PFSK-1 (cell line): Measurements from ENCODE around the gene RIC3.

Experiments
- FOXP2 ChIP-seq: optimal IDR thresholded peaks from 2 replicates; pipeline ENCODE3; 2011; ENCODE audit warnings: borderline replicate concordance, control low read depth, inconsistent platforms; ENCODE audit not compliant: insufficient read depth; ENCODE audit errors: extremely low read length, extremely low read depth
- POLR2AphosphoS5 ChIP-seq: IDR thresholded peaks from 2 replicates; pipeline ENCODE4 v1.6.1; 2012; ENCODE audit warnings: low read depth, mild to moderate bottlenecking, control low read depth, low read length, moderate library complexity
- SIN3A ChIP-seq: IDR thresholded peaks from 2 replicates; pipeline ENCODE4 v1.6.1; 2012; ENCODE audit warnings: mild to moderate bottlenecking, low read length, moderate library complexity, borderline replicate concordance; ENCODE audit not compliant: insufficient read depth
- TAF1 ChIP-seq: IDR thresholded peaks from 2 replicates; pipeline ENCODE4 v1.6.1; 2012; ENCODE audit warnings: low read length, control low read depth, borderline replicate concordance; ENCODE audit not compliant: insufficient read depth
- TF ChIP-seq, protein P1 (sequence below), 2 experiments: IDR thresholded peaks; 2 replicates each; pipeline versions ENCODE4 v1.6.1 to v1.8.0; 2011 to 2012; ENCODE audit warnings: low read depth in 2 of 2, low read length in 2 of 2, control low read depth in 1 of 2, inconsistent platforms in 1 of 2, mild to moderate bottlenecking in 1 of 2, moderate library complexity in 1 of 2; ENCODE audit not compliant: insufficient read depth in 1 of 2

RIC3 gene

DNA sequence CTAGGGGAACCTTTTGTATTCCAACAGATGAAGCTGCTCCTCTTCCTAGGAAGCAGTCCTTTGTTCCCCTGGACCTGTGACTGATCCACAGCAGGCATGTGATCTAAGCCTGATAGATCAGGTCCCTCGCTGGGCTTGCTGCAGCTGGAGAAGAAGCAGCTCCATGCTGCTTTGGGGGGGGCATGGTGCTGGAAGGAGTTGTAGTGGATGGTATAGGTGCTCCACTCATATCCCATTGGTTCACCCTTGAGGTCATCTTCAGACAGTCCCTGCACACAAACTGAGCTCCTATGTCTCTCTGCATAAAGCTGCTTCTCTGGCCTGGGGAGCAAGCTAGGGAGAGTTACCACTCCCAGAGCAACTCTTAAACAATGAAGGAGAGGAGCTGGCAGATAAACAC lies 9.5 kb upstream of the RIC3 start:
- TF ChIP-seq TAF1 = no peak
- TF ChIP-seq, protein P1, sequence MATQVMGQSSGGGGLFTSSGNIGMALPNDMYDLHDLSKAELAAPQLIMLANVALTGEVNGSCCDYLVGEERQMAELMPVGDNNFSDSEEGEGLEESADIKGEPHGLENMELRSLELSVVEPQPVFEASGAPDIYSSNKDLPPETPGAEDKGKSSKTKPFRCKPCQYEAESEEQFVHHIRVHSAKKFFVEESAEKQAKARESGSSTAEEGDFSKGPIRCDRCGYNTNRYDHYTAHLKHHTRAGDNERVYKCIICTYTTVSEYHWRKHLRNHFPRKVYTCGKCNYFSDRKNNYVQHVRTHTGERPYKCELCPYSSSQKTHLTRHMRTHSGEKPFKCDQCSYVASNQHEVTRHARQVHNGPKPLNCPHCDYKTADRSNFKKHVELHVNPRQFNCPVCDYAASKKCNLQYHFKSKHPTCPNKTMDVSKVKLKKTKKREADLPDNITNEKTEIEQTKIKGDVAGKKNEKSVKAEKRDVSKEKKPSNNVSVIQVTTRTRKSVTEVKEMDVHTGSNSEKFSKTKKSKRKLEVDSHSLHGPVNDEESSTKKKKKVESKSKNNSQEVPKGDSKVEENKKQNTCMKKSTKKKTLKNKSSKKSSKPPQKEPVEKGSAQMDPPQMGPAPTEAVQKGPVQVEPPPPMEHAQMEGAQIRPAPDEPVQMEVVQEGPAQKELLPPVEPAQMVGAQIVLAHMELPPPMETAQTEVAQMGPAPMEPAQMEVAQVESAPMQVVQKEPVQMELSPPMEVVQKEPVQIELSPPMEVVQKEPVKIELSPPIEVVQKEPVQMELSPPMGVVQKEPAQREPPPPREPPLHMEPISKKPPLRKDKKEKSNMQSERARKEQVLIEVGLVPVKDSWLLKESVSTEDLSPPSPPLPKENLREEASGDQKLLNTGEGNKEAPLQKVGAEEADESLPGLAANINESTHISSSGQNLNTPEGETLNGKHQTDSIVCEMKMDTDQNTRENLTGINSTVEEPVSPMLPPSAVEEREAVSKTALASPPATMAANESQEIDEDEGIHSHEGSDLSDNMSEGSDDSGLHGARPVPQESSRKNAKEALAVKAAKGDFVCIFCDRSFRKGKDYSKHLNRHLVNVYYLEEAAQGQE (IDR thresholded peaks at IDR 0.05; ENCODE audit: insufficient read depth in 1 of 2, low read depth in 2 of 2, low read length in 2 of 2) = no peak
- no peak for TF ChIP-seq SIN3A
- TF ChIP-seq FOXP2 = no peak
- no peak for TF ChIP-seq POLR2AphosphoS5

DNA sequence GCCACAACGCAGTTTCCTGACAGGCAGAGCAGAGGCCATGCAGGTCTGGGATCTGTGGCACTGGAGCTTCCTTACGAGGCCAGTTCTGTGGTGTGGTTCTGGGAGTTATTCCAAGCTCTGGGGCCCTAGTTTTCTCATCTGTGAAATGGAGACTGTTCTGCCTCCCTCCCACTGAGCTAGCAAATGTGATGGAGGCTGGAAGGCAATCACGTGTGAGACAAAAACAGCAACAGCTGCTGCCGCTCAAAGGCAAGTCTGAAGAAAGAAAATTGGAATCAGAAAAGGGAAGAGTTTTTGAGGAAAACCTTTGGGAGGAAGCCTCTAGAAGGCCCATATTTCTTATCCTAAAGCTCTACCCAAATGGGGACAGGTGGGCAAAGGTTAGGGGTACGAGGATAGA lies 8.3 kb upstream of the RIC3 start:
- no peak for TF ChIP-seq TAF1
- no peak for TF ChIP-seq SIN3A
- TF ChIP-seq FOXP2 = no peak
- TF ChIP-seq, protein P1 (IDR thresholded peaks at IDR 0.05; ENCODE audit: insufficient read depth in 1 of 2, low read depth in 2 of 2, low read length in 2 of 2) = no peak
- TF ChIP-seq POLR2AphosphoS5 = no peak

DNA sequence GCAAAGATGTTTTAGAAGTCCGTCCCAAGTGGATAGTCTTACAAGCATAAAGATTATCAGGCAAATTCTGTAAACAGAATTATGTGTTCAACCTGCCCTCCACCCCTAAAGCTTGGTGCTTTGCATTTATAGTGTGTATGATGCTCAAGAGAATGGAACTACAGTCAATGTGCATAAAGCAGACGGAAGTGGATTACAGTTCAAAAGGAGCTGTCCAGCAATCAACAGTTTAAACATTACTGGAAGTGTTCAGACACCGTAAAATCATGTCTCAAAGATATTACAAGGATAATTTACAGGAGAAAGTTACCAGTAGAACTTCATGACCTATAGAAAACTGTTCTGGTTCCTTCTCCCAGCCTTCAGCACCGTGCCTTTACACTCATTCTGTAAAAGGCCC lies 1.0 kb downstream of the RIC3 start:
- TF ChIP-seq POLR2AphosphoS5 (no peak), SIN3A (no peak)
- TF ChIP-seq, protein P1 (IDR thresholded peaks at IDR 0.05; ENCODE audit: insufficient read depth in 1 of 2, low read depth in 2 of 2, low read length in 2 of 2) = peak; percentile 72 to 92; a peak in 3 of 4 replicates

DNA sequence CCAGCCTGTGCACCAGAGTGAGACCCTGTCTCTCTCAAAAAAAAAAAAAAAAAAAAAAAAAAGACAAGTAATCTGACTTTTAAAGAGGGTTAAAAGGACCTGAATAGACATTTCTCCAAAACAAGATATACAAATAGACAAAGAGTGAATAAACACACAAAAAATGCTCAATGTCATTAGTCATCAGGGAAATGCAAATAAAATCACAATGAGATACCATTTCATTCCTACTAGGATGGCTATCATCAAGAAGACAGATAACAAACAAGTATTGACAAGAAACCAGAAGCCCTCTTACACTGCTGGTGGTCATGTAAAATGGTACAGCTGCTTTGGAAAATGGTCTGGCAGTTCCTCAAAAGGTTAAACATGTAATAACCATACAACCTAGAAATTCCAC lies 4.1 kb downstream of the RIC3 start:
- TF ChIP-seq FOXP2 (no peak), SIN3A (no peak), POLR2AphosphoS5 (no peak), TAF1 (no peak)
- TF ChIP-seq, protein P1 (IDR thresholded peaks at IDR 0.05; ENCODE audit: insufficient read depth in 1 of 2, low read depth in 2 of 2, low read length in 2 of 2) = no peak

DNA sequence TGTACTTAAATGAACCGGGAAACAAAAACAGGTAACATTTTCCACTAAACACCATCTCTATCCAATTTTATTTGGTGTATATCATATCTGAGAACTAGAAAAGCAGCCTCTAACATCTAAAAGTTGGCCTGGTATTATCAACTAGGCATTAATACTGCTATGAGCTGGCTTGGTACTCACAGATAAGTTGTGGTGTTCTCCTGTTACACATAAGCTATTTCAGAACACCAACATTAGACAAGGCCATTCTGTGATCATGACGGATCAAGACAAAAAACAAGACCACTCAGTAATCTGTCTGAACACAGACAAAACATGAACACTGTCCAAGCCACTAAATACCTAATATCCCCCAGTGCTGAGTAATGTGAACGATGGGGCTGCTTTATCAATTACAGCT lies 11.9 kb downstream of the RIC3 start:
- TF ChIP-seq, protein P1 (IDR thresholded peaks at IDR 0.05; ENCODE audit: insufficient read depth in 1 of 2, low read depth in 2 of 2, low read length in 2 of 2) = no peak
- TF ChIP-seq POLR2AphosphoS5 (no peak), FOXP2 (no peak), SIN3A (no peak), TAF1 (no peak)
